ENCODE measurements around the gene MT1E.

GRCh38 chr16:56604966-56605365, 20.6 kb upstream of the MT1E start:
- no peak for TF ChIP-seq CTCF (conservative IDR thresholded peaks at IDR 0.05; ENCODE audit: low read depth, low read length)
- no peak for TF ChIP-seq EZH2 (IDR thresholded peaks at IDR 0.05; ENCODE audit: low read length, unreplicated experiment)

Data from PC-3 (cell line).